Kidney (tissue), 22 donors: ENCODE measurements around the gene CEP63. TPM values are rescaled to one million over a fixed set of nuclear protein-coding genes. Genes with fewer than 3 reads are reported as not detected.
A peak's percentile ranks its signal among the peaks of the same experiment; 100 is the strongest.

Experiments used
- DNase-seq, 5 donors: peaks; one replicate each; pipeline ENCODE4 v3.0.0-alpha.2; 2013 to 2020
- FAIRE-seq: peaks from 2 replicates; lab custom pipeline; 2012; peaks lifted over from hg19 to GRCh38; lab: Jason Lieb, UNC
- H3K27ac ChIP-seq, 2 donors: one replicate each; pipeline ENCODE4 v1.7.0; 2013; ENCODE audit warnings: low read depth in 2 of 2, low read length in 2 of 2, inconsistent platforms in 1 of 2
- H3K27me3 ChIP-seq: one replicate; pipeline ENCODE4 v1.7.1; 2013; ENCODE audit warnings: low read length, inconsistent platforms; ENCODE audit not compliant: control insufficient read depth, insufficient read depth
- H3K36me3 ChIP-seq, 3 donors: one replicate each; pipeline versions ENCODE4 v1.7.0 to v1.7.1; 2013; ENCODE audit warnings: low read length in 3 of 3, control low read depth in 1 of 3, inconsistent platforms in 1 of 3; ENCODE audit not compliant: insufficient read depth in 3 of 3, control insufficient read depth in 2 of 3
- H3K4me1 ChIP-seq, 3 donors: one replicate each; pipeline versions ENCODE4 v1.7.0 to v1.7.1; 2013; ENCODE audit warnings: low read length in 3 of 3, inconsistent platforms in 1 of 3, low read depth in 1 of 3; ENCODE audit not compliant: control insufficient read depth in 2 of 3, insufficient read depth in 2 of 3
- H3K4me3 ChIP-seq, 3 donors: one replicate each; pipeline versions ENCODE4 v1.7.0 to v1.8.1; 2013; ENCODE audit warnings: low read length in 3 of 3, control low read depth in 1 of 3, inconsistent platforms in 1 of 3
- H3K9ac ChIP-seq, 3 donors: one replicate each; pipeline versions ENCODE4 v1.7.0 to v1.7.1; 2013; ENCODE audit warnings: low read length in 3 of 3, control low read depth in 1 of 3, inconsistent platforms in 1 of 3
- H3K9me3 ChIP-seq, 3 donors: one replicate each; pipeline versions ENCODE4 v1.7.0 to v1.7.1; 2013; ENCODE audit warnings: low read length in 3 of 3, control low read depth in 1 of 3, inconsistent platforms in 1 of 3; ENCODE audit not compliant: control insufficient read depth in 2 of 3, insufficient read depth in 1 of 3
- CTCF ChIP-seq: IDR thresholded peaks from 3 replicates; pipeline ENCODE4 v1.5.1; 2012; ENCODE audit warnings: mild to moderate bottlenecking, moderate library complexity, borderline replicate concordance; ENCODE audit not compliant: insufficient read depth; ENCODE audit errors: extremely low read depth
- intact Hi-C: fragments of 100-400 bp; cut with DNase I; formaldehyde crosslinking; loops from one replicate; pipeline ENCODE4 v1.11.1; 2022
- long read RNA-seq, 10 donors: library from polyadenylated mRNA in 1 of 10; unstranded in 1 of 10; transcript quantifications; one replicate each; pipeline ENCODE4 v2.0.0 and lab custom pipeline, GENCODE V29; 2021 to 2026
- polyA plus RNA-seq: library from polyadenylated mRNA; stranded (reverse); fragments of 350-450 nt; fragmentation: Illumina TruSeq; extraction: RNeasy Lipid Tissue Mini Kit (QIAGEN cat#74804); gene quantifications from one replicate; pipeline ENCODE4 v1.2.3, GENCODE V29; 2014; ENCODE audit warnings: low read depth, low replicate concordance; ENCODE audit not compliant: insufficient read depth
- total RNA-seq: library from RNA; stranded (reverse); fragmentation: NEBNext Ultra II Directional; extraction: Animal tissue kit (Norgen Biotek cat#: 25700); gene quantifications from one replicate; pipeline ENCODE4 v1.2.1, GENCODE V29; 2021
- donor health status: control.
- donor health status: control.
- donor health status: control.
- donor health status: control.
- donor health status: control.
- donor health status: DM: yes; HTN: yes; CAD: no.
- donor health status: Normal renal cell carcinoma (clear cell type).

The CEP63 gene
- total RNA-seq (19.6 TPM), polyA plus RNA-seq (19.2 TPM)
- long read RNA-seq, donor 1: 0 reads
- long read RNA-seq, donor 2, partial matches to known transcripts: 0 of 1 reads
- long read RNA-seq, donor 2, other reads (novel, unspliced or antisense): 0 of 1 reads
- long read RNA-seq, donor 3, partial matches to known transcripts: 0 of 1 reads
- long read RNA-seq, donor 3, other reads (novel, unspliced or antisense): 0 of 1 reads
- long read RNA-seq, donor 4: 0 reads
- long read RNA-seq, donor 5: 0 reads
- long read RNA-seq, donor 6: 0 reads
- long read RNA-seq, donor 7, partial matches to known transcripts: 1 of 9 reads
- long read RNA-seq, donor 7, other reads (novel, unspliced or antisense): 6 of 9 reads
- long read RNA-seq, donor 8, partial matches to known transcripts: 86 of 123 reads
- long read RNA-seq, donor 8, other reads (novel, unspliced or antisense): 36 of 123 reads
- long read RNA-seq, donor 9: 0 reads
- long read RNA-seq, donor 10, partial matches to known transcripts: 0 of 1 reads
- long read RNA-seq, donor 10, other reads (novel, unspliced or antisense): 0 of 1 reads

- intact Hi-C loops: no loop called here
- DNase-seq: peak; percentile 98 to 100 (median 99)
- peak within 1 kb of the TSS; percentile 88 to 98 (median 98) for H3K4me3 ChIP-seq
- H3K27me3 ChIP-seq: no peaks in the 10 kb centered on the region
- peak within 1 kb of the TSS; percentile 68 to 98 (median 85) for H3K9ac ChIP-seq
- H3K4me1 ChIP-seq: peaks cover 5 to 8% (median 7%) of the 10 kb centered on the region in 3 donors
- H3K27ac ChIP-seq: peak within 1 kb of the TSS; percentile 83 to 97
- H3K9me3 ChIP-seq: no peaks in the 10 kb centered on the region
- H3K36me3 ChIP-seq: peaks cover 6 to 16% (median 7%) of the 10 kb centered on the region in 3 donors
- no peak for FAIRE-seq
- TF ChIP-seq CTCF: no peak
Measured at GRCh38 chr3:134485718-134486576, at the start of gene CEP63, which contains the start of gene ANAPC13. Gene CEP63 (plus strand): TSS chr3:134486057. CDS start chr3:134495321, 9,264 bp downstream. Gene ANAPC13 (minus strand): TSS chr3:134485985. CDS start chr3:134482904, 3,081 bp downstream.

- Histone ChIP-seq H3K4me1 (no peaks in the 10 kb centered on the region), H3K9me3 (no peaks in the 10 kb centered on the region), H3K4me3 (no peak overlapping the region), H3K9ac (no peak overlapping the region), H3K27me3 (no peaks in the 10 kb centered on the region), H3K27ac (no peak overlapping the region), H3K36me3 (no peaks in the 10 kb centered on the region)
- no peak for FAIRE-seq
- no peak for DNase-seq
- TF ChIP-seq CTCF: no peak
- intact Hi-C loops: no loop called here
Measured at GRCh38 chr3:134437211-134437752, 48.6 kb upstream of the CEP63 start.

GRCh38 chr3:134441321-134441720 lies 44.5 kb upstream of the CEP63 start:
- H3K27me3 ChIP-seq: no peaks in the 10 kb centered on the region
- no peak overlapping the region for H3K9ac ChIP-seq
- FAIRE-seq: no peak
- DNase-seq: no peak
- no peaks in the 10 kb centered on the region for H3K36me3 ChIP-seq
- intact Hi-C loops: no loop called here
- no peak for TF ChIP-seq CTCF
- no peak overlapping the region for H3K27ac ChIP-seq
- peaks cover 0 to 13% (median 7%) of the 10 kb centered on the region in 3 donors for H3K4me1 ChIP-seq
- no peak overlapping the region for H3K4me3 ChIP-seq
- H3K9me3 ChIP-seq: no peaks in the 10 kb centered on the region
